ENCODE results near the gene GPC5.
A peak's percentile ranks its signal among the peaks of the same experiment; 100 is the strongest.
"Not testable (repeated sequence)": the region's sequence is repeated elsewhere in the genome, so short reads cannot be mapped to it uniquely, and the experiment has no call there.

The GPC5 gene

DNA sequence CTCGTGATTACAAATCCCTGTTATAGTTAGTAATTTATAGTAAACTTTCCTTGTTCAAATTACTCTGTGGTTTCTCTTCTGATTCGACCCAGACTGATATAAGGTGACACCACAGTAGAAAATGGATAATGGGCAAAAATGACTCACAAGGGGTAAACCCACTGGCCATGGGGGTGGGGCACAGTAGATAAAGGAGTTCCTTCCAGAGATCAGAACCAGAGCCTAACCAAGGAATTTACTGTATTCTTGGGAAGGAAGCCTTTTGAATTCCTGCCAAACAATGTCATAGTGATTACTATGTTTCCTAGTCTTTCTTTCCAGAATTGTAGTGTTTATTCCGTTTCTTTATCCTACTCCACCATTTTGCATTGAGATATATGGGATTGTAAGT lies 29.0 kb upstream of the GPC5 start:
- no peak for DNase-seq (ENCODE audit: low read depth)

DNA sequence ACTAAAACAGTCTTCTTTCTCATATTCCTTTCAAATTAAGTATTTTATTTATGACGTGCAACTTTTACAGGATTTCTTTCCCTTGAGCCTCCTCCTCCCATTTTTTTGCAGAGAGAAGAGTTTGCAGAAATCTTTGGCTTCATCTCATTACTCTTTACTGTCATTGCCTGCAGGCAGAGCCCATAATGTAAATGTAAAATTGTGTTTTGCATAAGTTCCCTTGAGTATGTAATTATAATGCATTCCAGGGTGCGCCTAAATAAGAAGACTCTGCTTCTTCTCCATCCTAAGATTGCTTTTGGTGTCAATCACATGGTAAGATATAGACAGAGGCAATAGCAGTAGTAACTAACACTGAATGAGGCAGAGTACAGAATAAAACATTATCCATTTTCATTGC lies 27.9 kb upstream of the GPC5 start:
- no peak for DNase-seq (ENCODE audit: low read depth)

GRCh38 chr13:91372911-91373310 lies 25.5 kb upstream of the GPC5 start:
- no peak for DNase-seq (ENCODE audit: low read depth)

DNA sequence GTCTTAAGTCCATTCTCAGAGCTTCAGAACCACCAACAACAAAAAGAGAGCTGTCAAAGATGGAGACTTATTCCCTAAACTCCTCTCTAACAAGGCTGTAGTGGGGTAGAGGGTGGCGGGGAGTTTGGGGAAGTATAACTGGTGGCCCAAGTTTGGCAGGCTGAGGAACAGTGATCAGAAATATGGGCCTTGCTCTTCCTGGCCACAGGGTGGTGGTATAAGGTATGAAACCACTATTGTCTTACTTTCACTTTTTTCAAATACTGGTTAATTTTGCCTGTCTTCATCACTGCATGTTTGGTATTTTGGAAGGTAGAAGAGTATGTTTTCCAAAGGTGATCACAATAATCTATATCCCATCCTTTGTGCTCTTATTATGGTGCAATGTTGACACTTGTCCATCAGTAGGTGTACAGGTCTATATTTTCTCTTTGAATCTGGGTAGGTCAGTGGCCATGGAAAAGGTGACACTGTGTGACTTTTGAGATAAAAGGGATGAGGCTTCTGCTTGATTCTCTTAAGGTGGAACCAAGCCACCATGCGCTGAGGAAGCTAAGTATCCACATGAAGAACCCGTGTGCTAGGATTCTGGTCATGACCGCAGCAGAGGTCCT lies 23.2 kb upstream of the GPC5 start:
- no peak for DNase-seq (ENCODE audit: low read depth)

DNA sequence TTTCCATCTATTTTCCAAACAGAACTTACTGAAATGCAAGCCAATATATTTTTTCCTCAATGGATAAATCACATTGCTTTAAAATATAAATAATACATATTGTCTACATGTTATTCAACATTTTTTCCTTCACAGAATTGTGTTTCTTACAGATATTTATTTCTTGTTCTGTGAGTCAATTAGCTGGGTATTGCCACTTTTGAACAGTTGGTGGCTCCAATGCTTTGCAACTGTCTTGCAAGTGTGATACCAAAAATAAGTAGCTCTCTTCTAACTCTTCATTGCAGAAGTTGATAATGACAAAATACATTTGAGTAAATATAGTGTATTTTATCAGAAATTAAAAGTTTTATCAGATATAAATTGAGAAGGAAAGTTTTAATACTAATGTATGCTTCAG lies 17.1 kb upstream of the GPC5 start:
- no peak for DNase-seq (ENCODE audit: low read depth)

- DNase-seq (ENCODE audit: low read depth), result no peak
These were observed 14.6 kb upstream of the GPC5 start for GRCh38 chr13:91383836-91384235.

- DNase-seq (ENCODE audit: low read depth), result no peak
These were observed 13.5 kb upstream of the GPC5 start for GRCh38 chr13:91384896-91385295.

DNA sequence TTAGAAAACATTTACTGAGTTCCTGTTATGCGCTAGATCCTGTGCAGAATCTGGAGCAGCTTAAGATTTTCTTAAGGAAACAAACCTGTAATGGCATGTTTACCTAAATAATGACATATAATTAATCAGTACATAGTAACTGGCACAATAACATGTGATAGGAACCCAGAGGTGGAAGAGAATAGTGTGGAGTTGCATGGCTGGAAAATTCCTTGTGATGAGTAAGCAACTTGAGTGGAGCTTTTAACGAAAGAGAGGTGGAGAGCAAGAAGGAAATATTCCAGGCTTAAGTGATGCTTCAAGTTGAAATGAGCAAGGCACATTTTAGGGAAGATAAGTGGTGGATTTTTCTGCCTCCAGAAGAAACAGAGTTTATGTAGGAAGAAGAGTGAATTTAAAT lies 9.2 kb upstream of the GPC5 start:
- no peak for DNase-seq (ENCODE audit: low read depth)

DNA sequence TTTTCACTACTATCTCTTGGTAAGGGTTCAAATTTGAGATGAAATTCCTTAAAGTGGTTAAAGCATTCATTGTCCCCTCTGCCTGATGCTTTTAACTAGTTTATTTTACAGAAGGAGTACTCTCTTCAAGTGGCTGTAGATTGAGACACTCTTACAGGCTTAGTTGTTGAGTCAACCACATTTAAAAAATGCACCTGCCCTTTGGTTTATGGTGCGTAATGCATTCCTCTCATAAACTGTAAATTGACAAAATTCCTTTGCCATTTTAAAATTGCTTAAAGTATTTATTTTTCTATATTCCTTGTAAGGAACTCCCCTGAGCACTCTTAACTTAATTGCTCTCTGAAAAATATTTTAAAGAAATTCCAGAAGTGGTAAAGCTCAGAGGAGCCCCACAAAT lies 826 bp upstream of the GPC5 start:
- DNase-seq (ENCODE audit: low read depth), result no peak

- DNase-seq (ENCODE audit: low read depth), result no peak
These were observed 1.0 kb downstream of the GPC5 start for GRCh38 chr13:91399189-91400062.

GRCh38 chr13:91400063-91400399 lies 1.6 kb downstream of the GPC5 start:
- DNase-seq (ENCODE audit: low read depth), result no peak

DNA sequence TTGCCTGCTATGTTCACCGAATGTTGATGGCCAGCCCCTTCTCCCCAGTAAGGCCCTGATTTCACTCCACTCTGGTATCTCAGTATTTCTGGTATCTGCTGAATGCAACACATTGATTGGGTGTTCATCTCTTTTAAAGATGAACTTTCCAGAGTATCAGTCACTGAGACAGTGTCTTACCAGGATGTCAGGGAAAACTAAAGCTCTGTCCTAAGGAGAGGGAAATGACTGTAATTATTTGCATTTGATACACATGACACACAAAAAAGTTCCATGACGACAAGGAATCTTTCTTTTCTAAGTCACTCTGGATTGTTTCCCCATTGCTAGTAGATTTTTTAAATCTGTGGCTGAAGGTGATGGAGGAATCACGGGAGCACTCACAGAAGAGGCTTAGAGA lies 2.2 kb downstream of the GPC5 start:
- no peak for DNase-seq (ENCODE audit: low read depth)

DNA sequence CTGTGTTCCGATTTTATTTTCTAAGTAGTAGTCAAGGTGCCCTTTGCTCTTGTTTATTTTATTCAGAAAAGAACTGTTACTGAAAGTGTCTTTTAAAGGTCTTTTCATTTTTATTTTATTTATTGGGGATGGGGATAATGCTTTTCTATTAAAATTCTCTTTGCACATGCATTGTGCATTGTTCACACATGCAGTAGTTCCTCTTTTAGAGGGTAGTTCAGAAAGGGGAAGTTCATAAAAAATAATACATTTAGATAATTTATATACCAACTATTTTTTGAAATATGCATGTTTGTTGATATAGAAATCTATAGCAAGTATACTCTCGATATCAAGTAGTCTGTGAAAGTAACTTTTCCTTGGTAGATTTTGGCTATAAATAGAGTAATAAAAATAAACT lies 3.5 kb downstream of the GPC5 start:
- DNase-seq (ENCODE audit: low read depth), result no peak

DNA sequence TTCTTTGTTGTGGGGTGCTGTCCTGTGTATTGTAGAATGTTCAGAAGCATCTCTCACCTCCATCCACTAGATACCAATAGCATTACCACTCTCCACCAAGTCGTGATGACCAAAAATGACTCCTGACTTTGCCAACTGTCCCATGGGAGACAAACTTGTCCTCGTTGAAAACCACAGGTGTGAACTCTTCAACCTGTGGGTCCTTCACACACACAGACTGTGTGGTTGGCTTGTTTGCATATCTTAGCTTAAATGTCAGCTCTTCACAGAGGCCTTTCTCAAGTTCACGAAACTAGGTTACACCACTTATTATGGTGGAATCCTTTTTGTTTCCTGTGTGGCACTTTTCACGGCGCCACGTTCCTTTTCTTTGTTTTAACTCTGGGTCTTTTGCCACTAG lies 6.8 kb downstream of the GPC5 start:
- no peak for DNase-seq (ENCODE audit: low read depth)

DNA sequence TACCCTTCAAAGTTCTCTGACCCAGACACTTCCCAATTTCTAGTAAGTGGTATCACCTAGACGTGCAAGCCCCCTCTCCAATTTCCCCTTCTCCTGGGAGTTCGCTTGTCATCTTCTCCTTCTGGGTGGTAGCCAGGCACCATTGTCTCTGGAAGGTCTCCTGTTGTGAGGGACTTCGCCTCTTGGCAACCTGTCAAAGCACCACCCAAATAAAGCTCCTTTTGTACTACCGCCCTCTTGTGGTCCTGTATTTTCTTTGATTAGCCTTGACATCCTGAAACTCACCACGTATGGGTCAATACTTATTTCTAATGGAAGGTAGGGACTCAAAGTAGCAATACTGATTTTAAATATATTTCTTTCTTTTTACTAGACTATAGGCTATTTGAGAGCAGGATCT lies 8.2 kb downstream of the GPC5 start:
- peak; percentile 3 for DNase-seq (ENCODE audit: low read depth)

GRCh38 chr13:91408971-91409370 lies 10.6 kb downstream of the GPC5 start:
- no peak for DNase-seq (ENCODE audit: low read depth)

- DNase-seq (ENCODE audit: low read depth), result not testable (repeated sequence)
These were observed 18.2 kb downstream of the GPC5 start for GRCh38 chr13:91416579-91416978.

DNA sequence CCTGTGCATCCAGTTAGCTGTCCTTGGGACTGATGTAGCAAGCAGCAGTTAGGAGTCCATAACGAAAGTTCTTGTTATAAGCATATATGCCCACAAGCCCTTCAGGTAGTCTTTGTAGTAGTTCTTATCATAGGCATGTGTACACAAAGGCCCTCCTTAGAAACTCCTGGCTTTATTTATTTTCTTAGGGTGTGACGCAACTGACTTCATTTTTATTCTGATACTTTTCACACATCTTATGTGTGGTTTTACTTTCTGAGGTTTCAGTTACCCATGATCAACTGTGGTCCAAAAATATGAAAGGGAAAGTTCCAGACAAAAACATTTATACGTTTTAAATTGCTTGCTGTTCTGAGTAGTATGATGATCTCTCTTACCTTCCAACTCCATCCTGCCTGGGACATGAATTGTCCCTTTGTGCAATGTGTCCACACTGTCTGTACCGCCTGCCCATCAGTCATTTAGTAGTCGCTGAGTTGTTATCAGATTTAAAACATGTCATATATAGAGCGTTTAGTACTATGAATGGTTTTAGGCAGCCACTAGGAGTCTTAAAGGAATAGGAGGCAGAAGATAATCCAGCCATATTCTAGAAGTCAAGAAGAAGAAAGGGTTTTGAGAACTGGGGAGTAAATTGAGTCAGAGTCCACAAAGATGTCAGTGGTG lies 19.4 kb downstream of the GPC5 start:
- DNase-seq (ENCODE audit: low read depth), result no peak

GRCh38 chr13:91426913-91427312 lies 28.5 kb downstream of the GPC5 start:
- no peak for DNase-seq (ENCODE audit: low read depth)

- DNase-seq (ENCODE audit: low read depth), result not testable (repeated sequence)
These were observed 40.3 kb downstream of the GPC5 start for GRCh38 chr13:91438674-91439073.

DNA sequence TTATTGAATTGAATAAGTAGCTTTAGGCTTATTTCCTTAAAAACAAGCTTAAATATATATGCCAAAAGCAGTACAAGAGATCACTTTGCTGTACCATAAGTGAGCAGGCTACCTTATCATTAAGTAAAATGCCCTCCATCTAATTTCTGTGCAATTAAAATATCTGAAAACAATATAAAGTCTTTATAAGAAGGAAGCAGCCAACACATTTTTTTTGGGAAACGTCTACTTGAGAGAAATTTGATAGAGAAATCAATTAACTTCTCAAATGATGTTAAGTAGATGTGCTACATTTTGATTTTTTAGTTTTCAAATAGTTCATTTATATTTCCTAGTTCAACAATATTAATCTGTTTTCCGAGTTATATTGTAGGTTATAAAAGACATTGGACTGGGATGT lies 52.5 kb downstream of the GPC5 start:
- DNase-seq (ENCODE audit: low read depth), result no peak

- no peak for DNase-seq (ENCODE audit: low read depth)
These were observed 56.2 kb downstream of the GPC5 start for GRCh38 chr13:91454666-91455065.

GRCh38 chr13:91456837-91457236 lies 58.4 kb downstream of the GPC5 start:
- no peak for DNase-seq (ENCODE audit: low read depth)

Data from fibroblast of gingiva (primary cell).